Peyer's patch (tissue), 4 donors: ENCODE measurements around the gene SLAMF1.

Source experiments
- POLR2A ChIP-seq, 2 donors: fragments of 450-650 bp; IDR thresholded peaks; one replicate each; pipeline ENCODE4 v1.5.1; 2017; ENCODE audit warnings: antibody characterized with exemption in 2 of 2, mild to moderate bottlenecking in 2 of 2, moderate library complexity in 2 of 2
- TF ChIP-seq, protein P1 (sequence below), 6 experiments: fragments of 450-650 bp in 4 of 6; fragments of 200-600 bp in 2 of 6; sonication (generic) in 1 of 6; IDR thresholded peaks; one replicate each; pipeline ENCODE4 v1.5.1; 2017 to 2019; ENCODE audit warnings: antibody characterized with exemption in 6 of 6, mild to moderate bottlenecking in 3 of 6, moderate library complexity in 1 of 6

DNA sequence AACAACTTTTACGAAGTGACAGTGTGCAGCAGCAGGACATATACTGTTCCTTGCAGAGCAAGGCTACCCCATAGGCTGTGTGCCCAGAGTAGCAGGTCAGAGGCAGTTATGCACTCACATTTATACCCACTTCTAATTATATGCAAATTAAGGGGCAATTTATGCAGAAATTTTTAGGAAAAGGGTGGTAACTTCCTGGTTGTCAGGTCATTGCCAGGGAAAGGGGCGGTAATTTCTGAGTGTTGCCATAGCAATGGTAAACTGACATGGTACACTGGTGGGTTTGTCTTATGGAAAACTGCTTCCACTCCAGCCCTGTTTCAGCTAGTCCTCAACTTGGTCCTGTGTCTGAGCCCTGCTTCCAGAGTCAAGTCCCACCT is 12.0 kb upstream of the SLAMF1 start:
- TF ChIP-seq, protein P1, sequence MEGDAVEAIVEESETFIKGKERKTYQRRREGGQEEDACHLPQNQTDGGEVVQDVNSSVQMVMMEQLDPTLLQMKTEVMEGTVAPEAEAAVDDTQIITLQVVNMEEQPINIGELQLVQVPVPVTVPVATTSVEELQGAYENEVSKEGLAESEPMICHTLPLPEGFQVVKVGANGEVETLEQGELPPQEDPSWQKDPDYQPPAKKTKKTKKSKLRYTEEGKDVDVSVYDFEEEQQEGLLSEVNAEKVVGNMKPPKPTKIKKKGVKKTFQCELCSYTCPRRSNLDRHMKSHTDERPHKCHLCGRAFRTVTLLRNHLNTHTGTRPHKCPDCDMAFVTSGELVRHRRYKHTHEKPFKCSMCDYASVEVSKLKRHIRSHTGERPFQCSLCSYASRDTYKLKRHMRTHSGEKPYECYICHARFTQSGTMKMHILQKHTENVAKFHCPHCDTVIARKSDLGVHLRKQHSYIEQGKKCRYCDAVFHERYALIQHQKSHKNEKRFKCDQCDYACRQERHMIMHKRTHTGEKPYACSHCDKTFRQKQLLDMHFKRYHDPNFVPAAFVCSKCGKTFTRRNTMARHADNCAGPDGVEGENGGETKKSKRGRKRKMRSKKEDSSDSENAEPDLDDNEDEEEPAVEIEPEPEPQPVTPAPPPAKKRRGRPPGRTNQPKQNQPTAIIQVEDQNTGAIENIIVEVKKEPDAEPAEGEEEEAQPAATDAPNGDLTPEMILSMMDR (IDR thresholded peaks at IDR 0.05): no peak
- no peak for TF ChIP-seq POLR2A (IDR thresholded peaks at IDR 0.05)
